K562 (cell line): ENCODE measurements around the gene ESCO1. TPM values are rescaled to one million over a fixed set of nuclear protein-coding genes. Genes with fewer than 3 reads are reported as not detected.

Experiments
- FOXJ3 ChIP-seq: sonication (generic); formaldehyde crosslinking; IDR thresholded peaks from 2 replicates; pipeline ENCODE4 v1.4.0; 2020; ENCODE audit warnings: mild to moderate bottlenecking, missing genetic modification reagents
- MBD2 ChIP-seq: sonication (generic); IDR thresholded peaks from 2 replicates; pipeline ENCODE4 v1.6.1; 2016; ENCODE audit warnings: low read depth, borderline replicate concordance
- MTA2 ChIP-seq: fragments of 450-650 bp; IDR thresholded peaks from 2 replicates; pipeline ENCODE4 v1.6.1; 2016; ENCODE audit warnings: low read depth
- NCOA1 ChIP-seq: fragments of 450-650 bp; IDR thresholded peaks from 2 replicates; pipeline ENCODE4 v1.6.1; 2016; ENCODE audit warnings: low read depth
- PTRF ChIP-seq: fragments of 450-650 bp; IDR thresholded peaks from 2 replicates; pipeline ENCODE4 v1.6.1; 2016; ENCODE audit warnings: mild to moderate bottlenecking, missing genetic modification characterization, missing compliant biosample characterization
- SREBF2 ChIP-seq: sonication (generic); formaldehyde crosslinking; IDR thresholded peaks from 2 replicates; pipeline ENCODE4 v1.4.0; 2020; ENCODE audit warnings: mild to moderate bottlenecking, missing genetic modification reagents
- TAF9B ChIP-seq: fragments of 450-650 bp; IDR thresholded peaks from 2 replicates; pipeline ENCODE4 v1.6.1; 2018; ENCODE audit warnings: mild to moderate bottlenecking; ENCODE audit not compliant: partially characterized antibody
- polyA plus RNA-seq, 8 experiments: library from polyadenylated mRNA; depleted of rRNA in 4 of 8; stranded (reverse) in 5 of 8; unstranded in 3 of 8; fragments of >200 nt; fragmentation: Nextera tagmentation in 2 of 8; fragmentation: Illumina TruSeq in 1 of 8; extraction: Ambion mirVana in 2 of 8; extraction: Trizol in 1 of 8; gene quantifications; 2 replicates each; pipeline versions ENCODE4 v1.2.1 to v1.2.3, GENCODE V29; 2011 to 2014; ENCODE audit warnings: inconsistent platforms in 1 of 8, missing spikeins in 1 of 8
- total RNA-seq, 7 experiments: library from RNA; depleted of rRNA in 6 of 7; stranded (reverse); fragments of >200 nt in 6 of 7; fragmentation: Illumina TruSeq in 2 of 7; extraction: Trizol in 2 of 7; gene quantifications; 2 replicates each; pipeline versions ENCODE4 v1.2.1 to v1.2.3, GENCODE V29; 2011 to 2021; ENCODE audit warnings: low replicate concordance in 1 of 7
- TF ChIP-seq, protein P1 (sequence below), 2 experiments: fragments of 450-650 bp; IDR thresholded peaks; 2 replicates each; pipeline ENCODE4 v1.6.1; 2018; ENCODE audit warnings: mild to moderate bottlenecking in 2 of 2, low read depth in 1 of 2; ENCODE audit not compliant: partially characterized antibody in 2 of 2
- TF ChIP-seq, protein P2 (sequence below): fragments of 200-800 bp; sonication (Bioruptor generic); IDR thresholded peaks from 2 replicates; pipeline ENCODE4 v1.6.1; 2017; ENCODE audit warnings: missing genetic modification characterization, missing compliant biosample characterization
- TF ChIP-seq, protein P3 (sequence below): fragments of 250-450 bp; sonication (Bioruptor Pico); IDR thresholded peaks from 2 replicates; pipeline ENCODE4 v1.8.0; 2021; ENCODE audit warnings: borderline replicate concordance, mild to moderate bottlenecking, moderate library complexity; ENCODE audit not compliant: poor library complexity, severe bottlenecking
- TF ChIP-seq, protein P4 (sequence below): fragments of 200-800 bp; sonication (Bioruptor generic); IDR thresholded peaks from 2 replicates; pipeline ENCODE4 v1.6.1; 2016; ENCODE audit warnings: missing genetic modification characterization, missing compliant biosample characterization
- TF ChIP-seq, protein P5 (sequence below): sonication (generic); formaldehyde crosslinking; IDR thresholded peaks from 2 replicates; pipeline ENCODE4 v1.8.1; 2023; ENCODE audit warnings: mild to moderate bottlenecking, missing genetic modification reagents

ESCO1 gene
- total and polyA plus RNA-seq, 9 of the 15 experiments (the other 6 are each of a cell fraction or from before 2014, with no cell fraction given) = 15.0 to 31.3 (median 19.6) TPM

DNA sequence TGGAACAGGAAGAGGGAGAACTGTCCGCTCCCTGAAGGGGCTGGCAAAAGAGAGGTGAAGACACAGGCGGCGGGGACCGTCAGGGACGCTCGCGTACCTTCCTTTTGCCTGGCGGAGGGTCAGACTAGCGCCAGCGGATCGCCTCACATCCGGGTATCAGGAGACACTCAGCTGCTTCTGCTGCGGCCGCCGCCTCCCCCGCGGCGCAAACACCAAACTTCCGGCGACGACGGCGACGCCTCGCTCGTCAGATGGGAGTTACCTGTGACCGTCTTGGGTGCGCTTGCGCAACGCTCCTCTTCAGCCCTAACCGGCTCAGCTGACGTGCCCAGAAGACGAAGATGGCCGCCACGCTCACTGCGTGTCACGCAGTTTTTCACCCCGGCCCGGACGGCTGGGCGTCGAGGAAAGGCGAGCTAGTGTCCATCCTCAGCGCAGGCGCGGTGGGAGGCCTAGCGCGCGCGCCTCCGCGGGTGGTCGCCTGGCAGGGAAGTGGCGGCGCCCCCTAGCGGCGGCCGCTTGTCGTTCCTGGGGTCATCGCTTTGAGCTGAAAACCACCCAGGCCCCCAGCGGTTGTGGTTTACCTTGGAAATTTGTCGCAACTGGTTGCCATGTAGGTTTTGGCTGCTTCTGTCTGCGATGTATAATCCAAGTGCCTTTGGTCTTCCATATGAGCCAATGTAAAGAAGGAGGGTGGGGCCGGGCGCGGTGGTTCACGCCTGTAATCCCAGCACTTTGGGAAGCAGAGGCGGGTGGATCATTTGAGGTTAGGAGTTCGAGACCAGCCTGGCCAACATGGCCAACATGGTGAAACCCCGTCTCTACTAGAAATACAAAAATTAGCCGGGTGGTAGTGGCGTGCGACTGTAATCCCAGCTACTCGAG is at the start of gene ESCO1 (continued):
- TF ChIP-seq, protein P1, sequence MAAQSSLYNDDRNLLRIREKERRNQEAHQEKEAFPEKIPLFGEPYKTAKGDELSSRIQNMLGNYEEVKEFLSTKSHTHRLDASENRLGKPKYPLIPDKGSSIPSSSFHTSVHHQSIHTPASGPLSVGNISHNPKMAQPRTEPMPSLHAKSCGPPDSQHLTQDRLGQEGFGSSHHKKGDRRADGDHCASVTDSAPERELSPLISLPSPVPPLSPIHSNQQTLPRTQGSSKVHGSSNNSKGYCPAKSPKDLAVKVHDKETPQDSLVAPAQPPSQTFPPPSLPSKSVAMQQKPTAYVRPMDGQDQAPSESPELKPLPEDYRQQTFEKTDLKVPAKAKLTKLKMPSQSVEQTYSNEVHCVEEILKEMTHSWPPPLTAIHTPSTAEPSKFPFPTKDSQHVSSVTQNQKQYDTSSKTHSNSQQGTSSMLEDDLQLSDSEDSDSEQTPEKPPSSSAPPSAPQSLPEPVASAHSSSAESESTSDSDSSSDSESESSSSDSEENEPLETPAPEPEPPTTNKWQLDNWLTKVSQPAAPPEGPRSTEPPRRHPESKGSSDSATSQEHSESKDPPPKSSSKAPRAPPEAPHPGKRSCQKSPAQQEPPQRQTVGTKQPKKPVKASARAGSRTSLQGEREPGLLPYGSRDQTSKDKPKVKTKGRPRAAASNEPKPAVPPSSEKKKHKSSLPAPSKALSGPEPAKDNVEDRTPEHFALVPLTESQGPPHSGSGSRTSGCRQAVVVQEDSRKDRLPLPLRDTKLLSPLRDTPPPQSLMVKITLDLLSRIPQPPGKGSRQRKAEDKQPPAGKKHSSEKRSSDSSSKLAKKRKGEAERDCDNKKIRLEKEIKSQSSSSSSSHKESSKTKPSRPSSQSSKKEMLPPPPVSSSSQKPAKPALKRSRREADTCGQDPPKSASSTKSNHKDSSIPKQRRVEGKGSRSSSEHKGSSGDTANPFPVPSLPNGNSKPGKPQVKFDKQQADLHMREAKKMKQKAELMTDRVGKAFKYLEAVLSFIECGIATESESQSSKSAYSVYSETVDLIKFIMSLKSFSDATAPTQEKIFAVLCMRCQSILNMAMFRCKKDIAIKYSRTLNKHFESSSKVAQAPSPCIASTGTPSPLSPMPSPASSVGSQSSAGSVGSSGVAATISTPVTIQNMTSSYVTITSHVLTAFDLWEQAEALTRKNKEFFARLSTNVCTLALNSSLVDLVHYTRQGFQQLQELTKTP (IDR thresholded peaks at IDR 0.05; ENCODE audit: low read depth in 1 of 2, partially characterized antibody in 2 of 2) = peak in 1 of 2 experiments; percentile 70
- TF ChIP-seq PTRF = no peak
- TF ChIP-seq TAF9B = peak; percentile 91
- TF ChIP-seq, protein P2, sequence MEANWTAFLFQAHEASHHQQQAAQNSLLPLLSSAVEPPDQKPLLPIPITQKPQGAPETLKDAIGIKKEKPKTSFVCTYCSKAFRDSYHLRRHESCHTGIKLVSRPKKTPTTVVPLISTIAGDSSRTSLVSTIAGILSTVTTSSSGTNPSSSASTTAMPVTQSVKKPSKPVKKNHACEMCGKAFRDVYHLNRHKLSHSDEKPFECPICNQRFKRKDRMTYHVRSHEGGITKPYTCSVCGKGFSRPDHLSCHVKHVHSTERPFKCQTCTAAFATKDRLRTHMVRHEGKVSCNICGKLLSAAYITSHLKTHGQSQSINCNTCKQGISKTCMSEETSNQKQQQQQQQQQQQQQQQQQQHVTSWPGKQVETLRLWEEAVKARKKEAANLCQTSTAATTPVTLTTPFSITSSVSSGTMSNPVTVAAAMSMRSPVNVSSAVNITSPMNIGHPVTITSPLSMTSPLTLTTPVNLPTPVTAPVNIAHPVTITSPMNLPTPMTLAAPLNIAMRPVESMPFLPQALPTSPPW (CRISPR knock-in tag) = peak; percentile 78
- TF ChIP-seq, protein P3, sequence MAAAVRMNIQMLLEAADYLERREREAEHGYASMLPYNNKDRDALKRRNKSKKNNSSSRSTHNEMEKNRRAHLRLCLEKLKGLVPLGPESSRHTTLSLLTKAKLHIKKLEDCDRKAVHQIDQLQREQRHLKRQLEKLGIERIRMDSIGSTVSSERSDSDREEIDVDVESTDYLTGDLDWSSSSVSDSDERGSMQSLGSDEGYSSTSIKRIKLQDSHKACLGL = no peak
- TF ChIP-seq MBD2 = peak; percentile 46
- no peak for TF ChIP-seq SREBF2
- TF ChIP-seq NCOA1 = peak; percentile 31; the same call in 1 of the 2 replicates
- no peak for TF ChIP-seq FOXJ3 (CRISPR knock-in tag)
- TF ChIP-seq MTA2 = peak; percentile 14; the same call in 1 of the 2 replicates
- TF ChIP-seq, protein P4, sequence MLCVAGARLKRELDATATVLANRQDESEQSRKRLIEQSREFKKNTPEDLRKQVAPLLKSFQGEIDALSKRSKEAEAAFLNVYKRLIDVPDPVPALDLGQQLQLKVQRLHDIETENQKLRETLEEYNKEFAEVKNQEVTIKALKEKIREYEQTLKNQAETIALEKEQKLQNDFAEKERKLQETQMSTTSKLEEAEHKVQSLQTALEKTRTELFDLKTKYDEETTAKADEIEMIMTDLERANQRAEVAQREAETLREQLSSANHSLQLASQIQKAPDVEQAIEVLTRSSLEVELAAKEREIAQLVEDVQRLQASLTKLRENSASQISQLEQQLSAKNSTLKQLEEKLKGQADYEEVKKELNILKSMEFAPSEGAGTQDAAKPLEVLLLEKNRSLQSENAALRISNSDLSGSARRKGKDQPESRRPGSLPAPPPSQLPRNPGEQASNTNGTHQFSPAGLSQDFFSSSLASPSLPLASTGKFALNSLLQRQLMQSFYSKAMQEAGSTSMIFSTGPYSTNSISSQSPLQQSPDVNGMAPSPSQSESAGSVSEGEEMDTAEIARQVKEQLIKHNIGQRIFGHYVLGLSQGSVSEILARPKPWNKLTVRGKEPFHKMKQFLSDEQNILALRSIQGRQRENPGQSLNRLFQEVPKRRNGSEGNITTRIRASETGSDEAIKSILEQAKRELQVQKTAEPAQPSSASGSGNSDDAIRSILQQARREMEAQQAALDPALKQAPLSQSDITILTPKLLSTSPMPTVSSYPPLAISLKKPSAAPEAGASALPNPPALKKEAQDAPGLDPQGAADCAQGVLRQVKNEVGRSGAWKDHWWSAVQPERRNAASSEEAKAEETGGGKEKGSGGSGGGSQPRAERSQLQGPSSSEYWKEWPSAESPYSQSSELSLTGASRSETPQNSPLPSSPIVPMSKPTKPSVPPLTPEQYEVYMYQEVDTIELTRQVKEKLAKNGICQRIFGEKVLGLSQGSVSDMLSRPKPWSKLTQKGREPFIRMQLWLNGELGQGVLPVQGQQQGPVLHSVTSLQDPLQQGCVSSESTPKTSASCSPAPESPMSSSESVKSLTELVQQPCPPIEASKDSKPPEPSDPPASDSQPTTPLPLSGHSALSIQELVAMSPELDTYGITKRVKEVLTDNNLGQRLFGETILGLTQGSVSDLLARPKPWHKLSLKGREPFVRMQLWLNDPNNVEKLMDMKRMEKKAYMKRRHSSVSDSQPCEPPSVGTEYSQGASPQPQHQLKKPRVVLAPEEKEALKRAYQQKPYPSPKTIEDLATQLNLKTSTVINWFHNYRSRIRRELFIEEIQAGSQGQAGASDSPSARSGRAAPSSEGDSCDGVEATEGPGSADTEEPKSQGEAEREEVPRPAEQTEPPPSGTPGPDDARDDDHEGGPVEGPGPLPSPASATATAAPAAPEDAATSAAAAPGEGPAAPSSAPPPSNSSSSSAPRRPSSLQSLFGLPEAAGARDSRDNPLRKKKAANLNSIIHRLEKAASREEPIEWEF (CRISPR knock-in tag) = no peak
- TF ChIP-seq, protein P5, sequence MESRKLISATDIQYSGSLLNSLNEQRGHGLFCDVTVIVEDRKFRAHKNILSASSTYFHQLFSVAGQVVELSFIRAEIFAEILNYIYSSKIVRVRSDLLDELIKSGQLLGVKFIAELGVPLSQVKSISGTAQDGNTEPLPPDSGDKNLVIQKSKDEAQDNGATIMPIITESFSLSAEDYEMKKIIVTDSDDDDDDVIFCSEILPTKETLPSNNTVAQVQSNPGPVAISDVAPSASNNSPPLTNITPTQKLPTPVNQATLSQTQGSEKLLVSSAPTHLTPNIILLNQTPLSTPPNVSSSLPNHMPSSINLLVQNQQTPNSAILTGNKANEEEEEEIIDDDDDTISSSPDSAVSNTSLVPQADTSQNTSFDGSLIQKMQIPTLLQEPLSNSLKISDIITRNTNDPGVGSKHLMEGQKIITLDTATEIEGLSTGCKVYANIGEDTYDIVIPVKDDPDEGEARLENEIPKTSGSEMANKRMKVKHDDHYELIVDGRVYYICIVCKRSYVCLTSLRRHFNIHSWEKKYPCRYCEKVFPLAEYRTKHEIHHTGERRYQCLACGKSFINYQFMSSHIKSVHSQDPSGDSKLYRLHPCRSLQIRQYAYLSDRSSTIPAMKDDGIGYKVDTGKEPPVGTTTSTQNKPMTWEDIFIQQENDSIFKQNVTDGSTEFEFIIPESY (CRISPR knock-in tag) = peak; percentile 67
